ENCODE results near the gene CLDN10.

DNA sequence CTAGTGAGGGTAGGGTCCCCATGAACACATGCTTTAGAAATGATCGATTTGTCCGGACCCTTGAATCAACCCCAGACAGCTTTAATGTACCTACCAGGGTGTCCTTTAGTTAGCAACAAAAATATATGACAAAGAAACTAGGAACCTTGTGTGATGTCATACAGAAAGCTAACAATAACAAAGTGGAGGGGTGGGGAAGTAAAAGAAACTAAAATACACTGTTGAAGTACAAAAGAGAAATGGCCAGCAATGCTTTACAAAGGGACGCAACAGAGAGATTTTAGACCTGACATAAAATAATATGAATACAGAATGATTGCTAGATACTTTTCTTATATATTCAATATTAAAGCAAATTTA is 52.0 kb downstream of the CLDN10 start:
- TF ChIP-seq CTCF (IDR thresholded peaks at IDR 0.05) (no peak), POLR2A (IDR thresholded peaks at IDR 0.05) (no peak)

Data from esophagus squamous epithelium (tissue), 4 donors.